NB4 (cell line): ENCODE measurements around the gene PRF1.

Experiments
- DNase-seq: peaks from one replicate; pipeline ENCODE4 v3.0.0; 2010; ENCODE audit warnings: low read depth
- H3K4me3 ChIP-seq: one replicate; pipeline ENCODE4 v1.5.1; 2011; ENCODE audit warnings: mild to moderate bottlenecking, low read depth, low read length, moderate library complexity
- MAX ChIP-seq: IDR thresholded peaks from 2 replicates; pipeline ENCODE4 v1.6.1; 2011; ENCODE audit warnings: low read depth, low read length
- MYC ChIP-seq: IDR thresholded peaks from 2 replicates; pipeline ENCODE4 v1.6.1; 2011; ENCODE audit warnings: low read depth, low read length
- POLR2A ChIP-seq: IDR thresholded peaks from 2 replicates; pipeline ENCODE4 v1.6.1; 2011; ENCODE audit warnings: mild to moderate bottlenecking; ENCODE audit not compliant: insufficient read length; ENCODE audit errors: extremely low read depth
- TF ChIP-seq, protein P1 (sequence below): IDR thresholded peaks from one replicate; pipeline ENCODE4 v1.5.1; 2012; ENCODE audit warnings: low read depth, low read length

Gene PRF1

GRCh38 chr10:70622981-70623844 is 20.7 kb upstream of the PRF1 start:
- no peak overlapping the region for H3K4me3 ChIP-seq
- DNase-seq = no peak
- TF ChIP-seq MAX (no peak), MYC (no peak), POLR2A (no peak)
- TF ChIP-seq, protein P1, sequence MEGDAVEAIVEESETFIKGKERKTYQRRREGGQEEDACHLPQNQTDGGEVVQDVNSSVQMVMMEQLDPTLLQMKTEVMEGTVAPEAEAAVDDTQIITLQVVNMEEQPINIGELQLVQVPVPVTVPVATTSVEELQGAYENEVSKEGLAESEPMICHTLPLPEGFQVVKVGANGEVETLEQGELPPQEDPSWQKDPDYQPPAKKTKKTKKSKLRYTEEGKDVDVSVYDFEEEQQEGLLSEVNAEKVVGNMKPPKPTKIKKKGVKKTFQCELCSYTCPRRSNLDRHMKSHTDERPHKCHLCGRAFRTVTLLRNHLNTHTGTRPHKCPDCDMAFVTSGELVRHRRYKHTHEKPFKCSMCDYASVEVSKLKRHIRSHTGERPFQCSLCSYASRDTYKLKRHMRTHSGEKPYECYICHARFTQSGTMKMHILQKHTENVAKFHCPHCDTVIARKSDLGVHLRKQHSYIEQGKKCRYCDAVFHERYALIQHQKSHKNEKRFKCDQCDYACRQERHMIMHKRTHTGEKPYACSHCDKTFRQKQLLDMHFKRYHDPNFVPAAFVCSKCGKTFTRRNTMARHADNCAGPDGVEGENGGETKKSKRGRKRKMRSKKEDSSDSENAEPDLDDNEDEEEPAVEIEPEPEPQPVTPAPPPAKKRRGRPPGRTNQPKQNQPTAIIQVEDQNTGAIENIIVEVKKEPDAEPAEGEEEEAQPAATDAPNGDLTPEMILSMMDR = no peak

GRCh38 chr10:70622541-70622940 is 20.0 kb upstream of the PRF1 start:
- TF ChIP-seq POLR2A (no peak), MYC (no peak), MAX (no peak)
- TF ChIP-seq, protein P1 = no peak
- no peak overlapping the region for H3K4me3 ChIP-seq
- DNase-seq = no peak

DNA sequence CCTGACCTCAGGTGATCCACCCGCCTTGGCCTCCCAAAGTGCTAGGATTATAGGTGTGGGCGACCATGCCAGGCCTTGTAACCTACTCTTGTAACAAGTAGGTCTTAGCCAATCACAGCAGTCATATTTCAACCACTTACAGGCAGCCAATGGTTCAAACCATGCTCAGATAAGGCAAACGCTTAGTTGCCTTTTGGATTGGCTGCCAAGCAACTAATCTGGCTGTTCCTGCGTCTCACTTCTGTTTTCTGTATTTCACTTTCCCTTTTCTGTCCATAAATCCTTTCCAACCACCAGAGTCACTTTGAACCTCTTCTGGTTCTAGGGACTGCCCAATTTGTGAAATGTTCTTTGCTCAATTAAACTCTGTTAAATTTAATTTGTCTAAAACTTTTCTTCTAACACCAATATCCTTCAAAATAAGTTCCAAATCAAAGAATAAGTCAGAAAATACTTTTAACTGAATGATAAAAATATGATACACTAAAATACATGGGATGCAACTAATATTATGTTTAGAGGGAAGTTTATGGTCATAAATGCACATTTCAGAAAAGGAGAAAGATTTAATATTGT is 19.1 kb upstream of the PRF1 start:
- H3K4me3 ChIP-seq = no peak overlapping the region
- DNase-seq = no peak
- TF ChIP-seq MAX (no peak), MYC (no peak), POLR2A (no peak)
- TF ChIP-seq, protein P1 = no peak

DNA sequence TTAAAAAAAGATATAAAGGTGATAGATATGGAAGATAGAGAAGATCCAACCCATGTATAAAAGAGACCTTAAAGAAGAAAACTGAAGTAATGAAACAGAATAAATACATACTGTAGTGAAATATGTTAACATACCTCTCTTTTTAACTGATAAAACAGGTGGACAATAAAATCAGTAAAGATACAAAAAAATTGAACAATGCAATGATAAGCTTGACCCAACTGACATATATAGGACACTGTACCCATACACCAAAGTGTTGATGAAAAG is 17.4 kb upstream of the PRF1 start:
- TF ChIP-seq MAX (no peak), MYC (no peak), POLR2A (no peak)
- TF ChIP-seq, protein P1 = no peak
- DNase-seq = no peak
- H3K4me3 ChIP-seq = no peak overlapping the region

DNA sequence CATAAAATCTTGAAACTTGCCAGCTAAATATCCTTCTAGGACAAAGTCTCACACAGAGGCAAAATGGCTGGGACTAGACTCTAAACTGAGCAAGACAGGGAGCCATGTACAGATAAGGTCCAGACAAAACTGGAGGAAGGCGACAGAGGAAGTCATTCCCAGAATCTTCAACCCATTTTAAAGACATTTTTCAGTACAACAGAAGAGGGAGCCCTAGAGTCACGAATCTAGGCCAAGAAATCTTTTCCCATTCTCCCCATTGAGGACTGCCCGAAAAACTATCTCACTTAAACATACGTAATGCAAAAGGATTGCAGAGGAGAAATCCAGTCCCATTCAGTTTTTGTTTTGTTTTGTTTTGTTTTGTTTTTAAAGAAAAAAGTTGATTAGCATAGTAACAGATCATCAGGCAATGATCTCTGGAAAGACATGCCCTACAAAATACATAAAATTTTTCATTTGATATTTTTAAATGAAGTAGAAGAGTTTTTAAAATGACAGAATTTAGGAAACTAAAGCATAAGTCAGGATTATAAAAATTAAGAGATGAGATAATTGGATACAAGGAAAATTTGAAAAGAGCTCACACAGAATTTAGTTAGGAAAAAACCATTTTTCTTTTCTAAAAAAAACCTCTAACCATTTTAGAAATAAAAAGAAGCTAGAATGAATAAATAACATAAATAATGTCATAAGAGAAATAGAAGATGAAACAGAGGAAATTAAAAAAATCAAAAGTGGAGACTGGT is 16.9 kb upstream of the PRF1 start:
- DNase-seq = peak; percentile 57
- TF ChIP-seq, protein P1 = peak; percentile 59
- TF ChIP-seq MYC = no peak
- H3K4me3 ChIP-seq = no peak overlapping the region
